Gastrocnemius medialis (tissue), 4 donors: ENCODE data around the gene FKBP6. TPM values are rescaled to one million over a fixed set of nuclear protein-coding genes. Genes with fewer than 3 reads are reported as not detected.
"Not testable (repeated sequence)": the region's sequence is repeated elsewhere in the genome, so short reads cannot be mapped to it uniquely, and the experiment has no call there.

Experiments
- ATAC-seq, 2 donors: fragments of 150-250 bp; one replicate each; pipeline ENCODE4 v1.9.1; 2016
- DNase-seq, 2 donors: peaks; one replicate each; pipeline ENCODE4 v3.0.0-alpha.2; 2019
- H3K27ac ChIP-seq, 4 donors: fragments of 200-600 bp; sonication (generic); 1 replicate in 1 of 4; 2 replicates in 3 of 4; pipeline ENCODE4 v1.5.1; 2016 to 2018; ENCODE audit warnings: mild to moderate bottlenecking in 2 of 4, moderate library complexity in 1 of 4
- H3K27me3 ChIP-seq, 3 donors: fragments of 200-600 bp; sonication (generic) in 2 of 3; 1 replicate in 1 of 3; 2 replicates in 2 of 3; pipeline versions ENCODE4 v1.5.1 to v1.6.0; 2016 to 2019; ENCODE audit warnings: mild to moderate bottlenecking in 1 of 3, moderate library complexity in 1 of 3
- H3K36me3 ChIP-seq, 2 donors: fragments of 200-600 bp; sonication (generic) in 1 of 2; one replicate each; pipeline ENCODE4 v1.5.1; 2017 to 2018
- H3K4me1 ChIP-seq, 2 donors: fragments of 200-600 bp; sonication (generic) in 1 of 2; one replicate each; pipeline ENCODE4 v1.5.1; 2016 to 2017; ENCODE audit warnings: mild to moderate bottlenecking in 2 of 2
- H3K4me3 ChIP-seq, 4 donors: fragments of 200-600 bp; sonication (generic) in 3 of 4; 1 replicate in 1 of 4; 2 replicates in 3 of 4; pipeline ENCODE4 v1.5.1; 2016 to 2019; ENCODE audit warnings: mild to moderate bottlenecking in 2 of 4
- H3K9me3 ChIP-seq, 3 donors: fragments of 200-600 bp; sonication (generic) in 2 of 3; 1 replicate in 1 of 3; 2 replicates in 2 of 3; pipeline ENCODE4 v1.5.1; 2016 to 2019
- POLR2A ChIP-seq, 2 donors: fragments of 450-650 bp; IDR thresholded peaks; one replicate each; pipeline ENCODE4 v1.6.1; 2017; ENCODE audit warnings: antibody characterized with exemption in 2 of 2, mild to moderate bottlenecking in 2 of 2, moderate library complexity in 2 of 2
- in situ Hi-C, 4 donors: fragments of 200-750 bp; cut with MboI; loops; one replicate each; pipeline versions ENCODE4 v1.15.0 to v1.8.0; 2017; ENCODE audit warnings: low sequenced_read_pairs in 4 of 4
- intact Hi-C: fragments of 100-400 bp; cut with DNase I; formaldehyde crosslinking; loops from one replicate; pipeline ENCODE4 v1.15.1; 2023; ENCODE audit warnings: low total_unique reads
- total RNA-seq, 4 donors: library from RNA; depleted of rRNA; stranded (reverse); fragments of >200 nt; gene quantifications; one replicate each; pipeline versions ENCODE4 v1.1.0 to v1.2.3, GENCODE V29; 2016
- TF ChIP-seq, protein P1 (sequence below), 5 experiments: fragments of 450-650 bp in 3 of 5; fragments of 200-600 bp in 2 of 5; sonication (generic) in 2 of 5; IDR thresholded peaks in 4 of 5; conservative IDR thresholded peaks in 1 of 5; 1 replicate in 4 of 5; 2 replicates in 1 of 5; pipeline ENCODE4 v1.5.1; 2016 to 2019; ENCODE audit warnings: antibody characterized with exemption in 5 of 5, mild to moderate bottlenecking in 3 of 5, moderate library complexity in 3 of 5

The FKBP6 gene, protein sequence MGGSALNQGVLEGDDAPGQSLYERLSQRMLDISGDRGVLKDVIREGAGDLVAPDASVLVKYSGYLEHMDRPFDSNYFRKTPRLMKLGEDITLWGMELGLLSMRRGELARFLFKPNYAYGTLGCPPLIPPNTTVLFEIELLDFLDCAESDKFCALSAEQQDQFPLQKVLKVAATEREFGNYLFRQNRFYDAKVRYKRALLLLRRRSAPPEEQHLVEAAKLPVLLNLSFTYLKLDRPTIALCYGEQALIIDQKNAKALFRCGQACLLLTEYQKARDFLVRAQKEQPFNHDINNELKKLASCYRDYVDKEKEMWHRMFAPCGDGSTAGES
- total RNA-seq = not detected

DNA sequence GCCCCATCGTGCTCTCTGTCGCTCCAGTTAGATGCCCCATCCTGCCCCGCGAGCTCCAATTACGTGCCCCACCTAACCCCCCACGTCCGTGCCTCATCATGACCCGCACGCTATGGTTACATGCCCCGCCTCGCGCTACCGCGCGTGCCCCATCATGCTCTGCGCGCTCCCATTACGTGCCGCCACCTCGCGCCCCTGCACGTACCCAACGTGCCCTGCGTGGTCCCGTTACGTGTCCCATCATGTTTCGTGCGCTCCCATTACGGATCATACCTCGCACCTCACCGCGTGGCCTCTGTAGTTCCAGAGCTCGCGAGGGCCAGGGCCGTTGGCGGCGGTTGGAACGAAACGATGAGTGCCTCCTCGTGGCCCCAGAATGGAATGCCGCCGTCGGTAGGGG, at the start of gene FKBP6, which contains the start of gene TRIM50:
Gene FKBP6 (plus strand): TSS at position 240 of the 400 bp plus-strand sequence. CDS start 268 bp downstream, outside the sequence.
Gene TRIM50 (minus strand): TSS at position 161 of the 400 bp plus-strand sequence. CDS start 3,295 bp downstream, outside the sequence.
- DNase-seq, H3K4me3 ChIP-seq, H3K36me3 ChIP-seq, H3K27me3 ChIP-seq, intact Hi-C loops, H3K9me3 ChIP-seq, in situ Hi-C loops, H3K4me1 ChIP-seq, H3K27ac ChIP-seq, ATAC-seq: not testable (repeated sequence)

GRCh38 chr7:73297235-73297634, 30.7 kb upstream of the FKBP6 start:
- DNase-seq, H3K27me3 ChIP-seq, ATAC-seq, H3K9me3 ChIP-seq, intact Hi-C loops, H3K27ac ChIP-seq, in situ Hi-C loops, H3K36me3 ChIP-seq, H3K4me3 ChIP-seq, H3K4me1 ChIP-seq: not testable (repeated sequence)

DNA sequence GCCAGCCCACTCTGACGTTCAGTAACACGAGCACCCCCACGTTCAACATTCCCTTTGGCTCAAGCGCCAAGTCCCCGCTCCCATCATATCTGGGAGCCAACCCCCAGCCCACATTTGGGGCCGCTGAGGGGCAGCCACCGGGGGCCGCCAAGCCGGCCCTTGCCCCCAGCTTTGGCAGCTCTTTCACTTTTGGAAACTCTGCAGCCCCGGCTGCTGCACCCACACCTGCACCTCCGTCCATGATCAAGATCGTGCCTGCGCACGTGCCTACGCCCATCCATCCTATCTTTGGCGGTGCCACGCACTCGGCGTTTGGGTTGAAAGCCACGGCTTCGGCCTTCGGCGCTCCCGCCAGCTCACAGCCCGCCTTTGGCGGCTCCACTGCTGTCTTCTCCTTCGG, 30.3 kb upstream of the FKBP6 start:
- in situ Hi-C loops, ATAC-seq, DNase-seq, intact Hi-C loops, H3K4me1 ChIP-seq, H3K36me3 ChIP-seq, H3K27me3 ChIP-seq, H3K9me3 ChIP-seq, H3K4me3 ChIP-seq, H3K27ac ChIP-seq: not testable (repeated sequence)

DNA sequence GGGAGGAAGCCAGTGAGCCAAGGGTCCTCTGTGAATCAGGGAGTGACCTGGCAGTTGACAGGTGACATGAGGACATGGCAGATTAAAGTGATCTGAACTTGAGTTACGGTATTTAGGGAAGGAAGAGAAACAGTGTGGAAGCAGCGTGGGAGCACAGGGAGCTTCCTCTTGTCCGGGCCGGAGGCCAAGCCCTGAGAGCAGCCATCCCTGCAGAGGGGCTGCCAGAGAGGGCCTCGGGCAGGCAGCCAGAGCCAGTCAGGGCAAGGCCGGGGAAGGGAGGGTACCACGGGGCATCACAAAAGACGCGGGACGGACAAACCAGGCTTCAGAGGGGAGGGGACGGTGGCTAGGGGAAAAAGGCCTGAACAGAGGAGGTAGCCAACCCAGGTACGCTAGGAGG, 28.1 kb upstream of the FKBP6 start:
- H3K9me3 ChIP-seq, ATAC-seq, H3K27ac ChIP-seq, H3K4me1 ChIP-seq, H3K27me3 ChIP-seq, H3K4me3 ChIP-seq, in situ Hi-C loops, intact Hi-C loops, DNase-seq: not testable (repeated sequence)
- H3K36me3 ChIP-seq = peaks cover 0 to 19% of the 10 kb centered on the region in 2 donors

GRCh38 chr7:73301108-73301507, 26.9 kb upstream of the FKBP6 start:
- H3K27me3 ChIP-seq, H3K4me1 ChIP-seq, in situ Hi-C loops, H3K4me3 ChIP-seq, H3K27ac ChIP-seq, DNase-seq, intact Hi-C loops, H3K9me3 ChIP-seq: not testable (repeated sequence)
- peak in 1 of 2 donors; percentile 25 for ATAC-seq
- peaks cover 0 to 28% of the 10 kb centered on the region in 2 donors for H3K36me3 ChIP-seq

- H3K9me3 ChIP-seq, H3K4me3 ChIP-seq, intact Hi-C loops, H3K4me1 ChIP-seq, H3K27me3 ChIP-seq, DNase-seq, H3K27ac ChIP-seq, in situ Hi-C loops, ATAC-seq: not testable (repeated sequence)
- H3K36me3 ChIP-seq = peaks cover 0 to 36% of the 10 kb centered on the region in 2 donors
Observed at GRCh38 chr7:73302846-73303245, 25.1 kb upstream of the FKBP6 start.

DNA sequence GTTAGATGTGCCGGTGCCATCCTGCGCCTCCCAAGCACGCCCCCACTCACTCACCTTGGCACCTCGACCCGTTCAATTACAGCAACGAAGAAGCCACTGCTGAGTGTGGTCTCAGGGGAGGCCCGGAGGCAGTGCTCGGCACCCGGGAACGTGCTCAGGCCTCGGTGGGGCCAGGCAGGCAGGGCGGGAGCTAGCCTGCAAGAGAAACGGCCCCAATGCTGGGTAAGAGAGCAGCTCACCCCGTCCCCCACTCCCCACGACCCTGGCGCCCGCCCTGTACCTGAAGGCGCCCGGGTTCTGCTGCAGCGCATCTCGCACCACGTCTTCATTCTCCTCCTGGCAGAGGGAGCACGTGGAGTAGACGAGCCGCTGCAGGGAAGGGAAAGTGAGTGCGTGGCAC, 24.4 kb upstream of the FKBP6 start:
- intact Hi-C loops = no loop called here
- ATAC-seq = no peak
- Histone ChIP-seq H3K36me3 (peaks cover 0 to 36% of the 10 kb centered on the region in 2 donors), H3K9me3 (no peaks in the 10 kb centered on the region), H3K4me3 (no peak overlapping the region), H3K27me3 (no peaks in the 10 kb centered on the region), H3K27ac (no peak overlapping the region), H3K4me1 (peaks cover 6 to 8% of the 10 kb centered on the region in 2 donors)
- no peak for DNase-seq
- TF ChIP-seq POLR2A (IDR thresholded peaks at IDR 0.05) = no peak
- TF ChIP-seq, protein P1, sequence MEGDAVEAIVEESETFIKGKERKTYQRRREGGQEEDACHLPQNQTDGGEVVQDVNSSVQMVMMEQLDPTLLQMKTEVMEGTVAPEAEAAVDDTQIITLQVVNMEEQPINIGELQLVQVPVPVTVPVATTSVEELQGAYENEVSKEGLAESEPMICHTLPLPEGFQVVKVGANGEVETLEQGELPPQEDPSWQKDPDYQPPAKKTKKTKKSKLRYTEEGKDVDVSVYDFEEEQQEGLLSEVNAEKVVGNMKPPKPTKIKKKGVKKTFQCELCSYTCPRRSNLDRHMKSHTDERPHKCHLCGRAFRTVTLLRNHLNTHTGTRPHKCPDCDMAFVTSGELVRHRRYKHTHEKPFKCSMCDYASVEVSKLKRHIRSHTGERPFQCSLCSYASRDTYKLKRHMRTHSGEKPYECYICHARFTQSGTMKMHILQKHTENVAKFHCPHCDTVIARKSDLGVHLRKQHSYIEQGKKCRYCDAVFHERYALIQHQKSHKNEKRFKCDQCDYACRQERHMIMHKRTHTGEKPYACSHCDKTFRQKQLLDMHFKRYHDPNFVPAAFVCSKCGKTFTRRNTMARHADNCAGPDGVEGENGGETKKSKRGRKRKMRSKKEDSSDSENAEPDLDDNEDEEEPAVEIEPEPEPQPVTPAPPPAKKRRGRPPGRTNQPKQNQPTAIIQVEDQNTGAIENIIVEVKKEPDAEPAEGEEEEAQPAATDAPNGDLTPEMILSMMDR (IDR thresholded peaks at IDR 0.05 in 4 of 5, conservative IDR thresholded peaks at IDR 0.05 in 1 of 5) = no peak
- in situ Hi-C loops = no loop called here
